Activated CD8-positive, alpha-beta memory T cell treated with anti-CD3 and anti-CD28 coated beads for 4 hours (primary cell): Measurements from ENCODE around the gene SORL1.
"Not testable (repeated sequence)": the region's sequence is repeated elsewhere in the genome, so short reads cannot be mapped to it uniquely, and the experiment has no call there.

ENCODE experiments used
- DNase-seq, 2 donors: peaks; one replicate each; pipeline ENCODE4 v3.0.0-alpha.2; 2020; ENCODE audit warnings: low read depth in 2 of 2

Gene SORL1

DNA sequence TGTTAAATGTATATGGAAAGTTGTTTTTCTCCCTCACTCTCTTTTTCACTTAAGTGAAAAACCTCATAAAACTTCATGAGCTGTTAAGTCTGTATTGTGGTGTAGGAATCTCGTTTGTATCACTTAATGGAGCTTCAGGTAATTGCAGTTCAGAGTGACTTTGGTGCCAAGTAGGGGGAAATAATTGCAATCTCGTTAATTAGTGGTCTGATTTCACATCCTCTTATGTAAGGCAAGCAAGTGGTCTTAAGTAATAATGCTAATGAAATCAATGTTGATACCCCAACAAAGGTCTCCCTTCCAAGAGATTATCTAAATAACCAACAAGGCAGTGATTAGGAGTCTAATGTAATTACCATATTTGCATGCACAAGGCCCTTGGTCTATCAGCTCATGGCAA lies 174.9 kb downstream of the SORL1 start:
- no peak for DNase-seq

DNA sequence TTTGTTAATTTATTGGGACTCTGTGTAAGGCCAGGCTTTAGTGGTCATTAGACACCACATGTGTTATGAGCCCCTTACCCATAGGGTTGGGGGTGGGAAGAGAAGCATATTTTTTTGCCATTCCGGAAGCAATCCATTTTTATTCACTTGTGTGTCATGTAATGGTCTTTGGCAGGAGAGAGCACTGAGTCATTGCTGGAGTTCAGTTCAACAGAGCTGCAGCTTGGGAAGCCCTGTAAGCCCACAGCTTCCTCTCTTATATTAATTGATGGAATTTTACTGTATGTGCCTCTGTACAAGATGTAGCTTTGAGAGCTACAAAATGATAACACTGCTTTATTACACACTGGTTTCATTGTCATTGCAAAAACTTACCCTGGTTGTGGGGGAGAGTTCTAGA lies 177.9 kb downstream of the SORL1 start:
- DNase-seq = no peak

DNA sequence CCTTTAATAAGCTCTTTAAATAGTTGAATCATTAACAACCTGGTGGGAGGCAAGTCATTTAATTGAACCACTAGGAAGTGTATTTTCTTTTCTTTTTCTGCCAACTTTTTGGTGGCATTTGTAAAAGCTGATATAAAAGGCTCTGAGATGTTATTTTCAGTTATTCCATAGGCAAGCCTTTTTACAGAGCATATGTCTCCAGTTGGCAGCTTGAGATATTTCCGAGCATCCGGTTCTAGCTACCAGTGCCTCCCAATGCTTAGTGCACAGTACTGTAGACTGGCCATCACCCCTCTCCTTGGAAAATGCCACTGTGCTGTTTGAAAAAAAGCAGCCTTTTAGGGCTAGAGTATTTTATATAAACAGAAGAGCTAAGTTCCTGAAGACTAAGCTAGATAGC lies 179.3 kb downstream of the SORL1 start:
- no peak for DNase-seq

DNA sequence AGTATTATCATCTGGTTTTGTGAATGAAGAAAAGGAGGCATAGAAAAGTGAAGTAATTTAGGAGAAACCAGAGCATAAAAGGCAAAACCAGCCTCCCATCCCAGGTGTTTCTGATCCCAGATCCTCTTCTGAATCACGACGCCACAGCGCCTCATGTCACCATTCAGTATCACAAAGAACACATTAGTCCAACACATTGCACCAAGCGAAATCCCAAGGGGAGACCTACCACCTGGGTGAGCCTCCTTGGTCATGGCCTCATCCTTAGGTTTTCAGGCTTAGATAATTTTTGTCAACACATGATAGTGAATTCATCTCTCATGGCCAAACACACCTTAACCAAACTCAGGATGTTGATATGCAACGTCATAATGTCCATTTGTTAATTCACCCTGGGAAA lies 182.2 kb downstream of the SORL1 start:
- DNase-seq = no peak

DNA sequence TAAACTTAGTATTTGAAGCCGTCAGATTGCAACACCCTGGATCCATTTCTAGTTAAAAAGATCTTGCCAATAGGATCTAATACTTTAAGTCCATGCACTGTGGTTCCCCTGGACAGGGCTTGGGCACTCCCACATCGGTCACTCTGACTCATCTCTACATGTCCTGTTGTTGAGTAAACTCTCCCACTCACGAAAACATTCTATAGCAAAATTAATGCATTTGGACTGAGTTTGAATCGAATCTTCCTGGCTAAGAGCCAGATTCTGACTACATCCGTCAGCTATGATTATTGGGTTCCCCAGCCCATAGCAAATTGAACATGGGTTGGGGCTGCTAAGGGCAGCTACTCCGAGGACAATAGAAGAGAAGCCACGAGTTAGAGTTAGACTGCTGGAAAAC lies 182.8 kb downstream of the SORL1 start:
- no peak for DNase-seq

DNA sequence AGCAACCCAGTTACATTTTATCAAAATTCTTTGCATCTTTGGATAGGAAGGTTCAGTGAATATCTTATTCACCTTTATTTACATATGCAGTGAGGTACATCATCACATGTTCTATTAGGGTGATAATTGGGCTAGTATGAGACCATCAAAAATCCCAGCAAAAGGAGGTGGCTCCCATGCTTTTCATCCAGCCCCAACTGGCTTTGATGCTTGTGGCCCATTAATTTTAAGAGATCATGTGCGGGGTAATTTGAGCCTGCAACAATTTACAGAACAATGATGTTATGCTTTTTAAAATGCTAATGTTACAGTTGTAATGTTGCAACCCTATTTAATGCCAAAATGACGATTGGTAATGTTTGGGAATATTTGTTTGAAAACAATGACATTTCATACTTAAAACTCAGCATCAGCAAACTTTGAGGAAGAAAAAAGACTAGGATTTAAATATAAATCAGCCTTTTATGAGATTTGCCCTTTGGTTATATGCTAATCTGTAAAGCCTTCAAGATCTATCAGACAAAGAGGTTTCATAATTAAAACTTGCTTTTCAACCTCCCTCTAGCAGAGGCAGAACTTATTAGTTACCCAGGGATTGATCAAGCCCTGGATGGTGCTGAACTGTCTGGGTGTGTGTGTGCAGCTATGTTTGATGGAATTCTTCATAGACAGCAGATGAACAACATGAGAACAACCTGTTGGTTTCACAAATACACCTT lies 184.1 kb downstream of the SORL1 start:
- no peak for DNase-seq

DNA sequence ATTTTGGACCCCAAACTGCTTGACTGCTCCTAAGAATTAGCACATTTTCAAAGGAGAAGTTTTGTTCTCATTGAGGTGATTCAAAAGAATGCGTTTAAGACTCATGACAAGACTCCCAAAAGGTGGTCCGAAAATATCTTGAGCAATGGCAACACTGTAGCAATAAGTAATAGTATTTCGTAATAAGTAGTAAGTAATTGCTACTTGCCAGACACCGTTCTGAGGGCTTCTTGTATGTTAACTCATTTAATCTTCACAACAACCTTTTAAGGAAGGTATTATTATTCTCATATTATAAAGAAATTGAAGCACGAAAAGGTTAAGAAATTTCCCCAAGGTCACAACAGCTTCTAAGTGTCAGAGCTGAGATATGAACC lies 184.7 kb downstream of the SORL1 start:
- DNase-seq = no peak

DNA sequence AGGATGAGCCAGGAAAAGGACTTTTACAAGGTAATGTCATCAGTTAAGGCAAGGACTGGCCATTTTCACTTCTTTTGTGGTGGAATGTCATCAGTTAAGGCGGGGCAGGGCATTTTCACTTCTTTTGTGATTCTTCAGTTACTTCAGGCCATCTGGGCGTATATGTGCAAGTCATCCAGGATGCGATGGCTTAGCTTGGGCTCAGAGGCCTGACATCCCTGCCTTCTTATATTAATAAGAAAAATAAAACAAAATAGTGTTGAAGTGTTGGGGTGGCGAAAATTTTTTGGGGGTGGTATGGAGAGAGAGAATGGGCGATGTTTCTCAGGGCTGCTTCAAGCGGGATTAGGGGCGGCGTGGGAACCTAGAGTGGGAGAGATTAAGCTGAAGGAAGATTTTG lies 185.5 kb downstream of the SORL1 start:
- not testable (repeated sequence) for DNase-seq

DNA sequence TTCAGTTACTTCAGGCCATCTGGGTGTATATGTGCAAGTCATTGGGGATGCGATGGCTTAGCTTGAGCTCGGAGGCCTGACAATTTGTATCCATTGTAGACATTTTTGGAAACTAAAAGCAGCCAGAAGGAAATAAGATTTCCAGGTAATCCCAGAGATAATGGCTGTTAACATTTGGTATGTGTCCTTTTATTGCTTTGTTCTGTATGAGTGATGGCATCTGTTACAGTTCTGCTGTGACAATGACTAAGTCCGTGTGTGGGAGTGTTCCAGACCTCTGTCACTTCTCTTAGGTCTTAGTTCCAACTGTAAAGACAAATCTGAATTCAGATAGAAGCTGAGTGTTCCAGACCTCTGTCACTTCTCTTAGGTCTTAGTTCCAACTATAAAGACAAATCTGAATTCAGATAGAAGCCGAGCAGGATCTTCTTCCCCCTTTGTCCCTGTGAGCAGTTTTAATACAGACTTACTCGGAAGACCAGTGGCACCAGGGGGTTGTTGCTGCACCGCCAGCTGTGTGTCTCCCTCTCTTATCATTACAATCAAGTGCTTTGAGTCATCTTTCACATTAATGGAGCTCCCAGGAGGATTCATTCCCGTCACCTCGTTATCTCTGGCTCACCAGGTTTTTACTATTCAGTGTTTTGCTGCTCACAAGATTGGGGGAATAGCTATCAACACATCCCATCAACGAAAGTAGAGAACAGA lies 191.5 kb downstream of the SORL1 start:
- no peak for DNase-seq

DNA sequence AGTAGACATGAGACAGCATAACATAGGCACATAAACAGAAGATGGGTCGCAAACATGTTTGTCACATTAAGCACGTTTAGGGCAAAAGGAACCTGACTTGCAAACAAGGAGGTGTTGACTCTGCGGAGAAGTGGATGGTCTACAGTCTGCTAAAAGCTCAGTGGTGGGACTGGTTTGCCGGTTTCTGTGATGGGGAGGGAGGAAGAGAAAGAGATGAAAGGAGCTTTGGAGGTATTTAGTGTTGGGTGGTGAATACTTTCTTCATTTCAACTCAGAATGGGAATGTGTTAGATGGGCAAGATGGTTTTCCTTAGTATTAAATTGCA lies 192.0 kb downstream of the SORL1 start:
- DNase-seq = no peak

DNA sequence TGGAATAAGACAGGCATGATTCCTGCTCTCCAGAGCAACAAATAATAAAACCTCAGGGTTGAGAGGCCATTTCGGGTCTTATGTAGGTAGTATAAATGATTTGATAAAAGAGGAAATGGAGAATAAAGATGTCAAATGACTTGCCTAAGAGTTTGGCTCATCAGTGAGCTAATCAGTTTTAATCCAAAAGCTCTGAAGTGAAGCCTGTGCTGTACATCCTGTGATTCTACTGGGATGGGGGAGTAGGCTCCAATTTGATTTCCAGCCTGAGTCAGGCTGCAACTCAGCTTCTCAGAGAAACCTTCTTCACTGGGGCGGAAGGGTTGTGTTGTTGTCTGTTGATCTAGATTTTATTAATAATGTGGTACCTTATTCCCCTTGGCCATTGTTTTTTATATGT lies 192.9 kb downstream of the SORL1 start:
- DNase-seq = no peak

DNA sequence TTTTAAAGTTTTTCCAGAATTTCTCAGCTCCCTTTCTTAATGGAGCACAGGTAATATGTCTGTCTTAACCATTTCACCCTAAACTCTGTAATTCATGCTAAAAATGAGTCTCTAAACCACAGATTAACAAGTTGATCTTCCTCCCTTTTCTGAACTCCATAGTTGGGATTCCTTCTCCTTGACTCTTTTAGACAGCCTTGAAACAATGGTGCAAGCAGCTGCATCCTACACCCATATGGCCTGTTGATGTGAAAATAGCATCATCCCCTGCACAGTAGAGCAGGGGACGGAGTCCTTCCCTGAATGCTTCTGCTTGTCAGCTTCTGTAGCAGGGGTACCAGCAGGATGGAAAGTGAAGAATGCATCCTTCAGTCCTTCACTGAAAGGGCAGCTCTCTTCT lies 193.5 kb downstream of the SORL1 start:
- DNase-seq = no peak

DNA sequence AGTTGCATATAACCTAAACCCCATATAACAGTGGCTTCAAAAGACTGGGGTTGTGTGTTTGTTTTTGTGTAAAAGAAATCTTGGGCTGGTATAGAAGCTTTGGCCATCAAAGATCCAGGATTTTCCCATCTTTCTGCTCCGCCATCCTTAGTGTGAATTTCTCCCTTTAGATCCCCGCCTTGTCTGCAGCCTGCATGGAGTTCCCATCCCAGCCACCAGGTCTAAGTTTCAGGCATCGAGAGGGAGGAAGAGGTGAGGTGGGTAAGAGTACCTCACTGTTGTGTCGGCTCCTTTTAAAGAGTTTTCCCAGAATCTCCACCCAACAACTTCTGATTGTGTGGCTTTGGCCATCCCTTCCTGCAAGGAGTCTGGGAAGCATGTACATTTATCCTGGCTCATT lies 196.2 kb downstream of the SORL1 start:
- DNase-seq = no peak

DNA sequence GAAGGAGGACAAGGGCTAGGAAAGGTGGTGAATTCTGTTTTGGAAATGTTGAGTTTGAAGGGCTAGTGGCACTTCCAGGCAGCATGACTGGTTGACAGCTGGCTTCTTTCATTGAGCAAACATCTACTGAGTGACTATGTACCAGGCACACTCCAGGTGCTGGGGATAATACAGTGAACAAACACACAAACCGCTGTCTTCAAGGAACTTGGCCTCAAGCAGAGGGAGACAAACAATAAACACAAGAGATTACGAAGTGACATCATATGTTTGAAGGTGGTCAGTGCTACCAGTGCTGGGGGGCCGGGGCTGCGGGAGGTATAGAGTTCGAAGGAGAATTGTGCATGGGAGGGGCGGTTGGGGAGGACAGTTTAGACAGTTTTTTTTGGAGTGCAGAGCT lies 197.7 kb downstream of the SORL1 start:
- DNase-seq = no peak

DNA sequence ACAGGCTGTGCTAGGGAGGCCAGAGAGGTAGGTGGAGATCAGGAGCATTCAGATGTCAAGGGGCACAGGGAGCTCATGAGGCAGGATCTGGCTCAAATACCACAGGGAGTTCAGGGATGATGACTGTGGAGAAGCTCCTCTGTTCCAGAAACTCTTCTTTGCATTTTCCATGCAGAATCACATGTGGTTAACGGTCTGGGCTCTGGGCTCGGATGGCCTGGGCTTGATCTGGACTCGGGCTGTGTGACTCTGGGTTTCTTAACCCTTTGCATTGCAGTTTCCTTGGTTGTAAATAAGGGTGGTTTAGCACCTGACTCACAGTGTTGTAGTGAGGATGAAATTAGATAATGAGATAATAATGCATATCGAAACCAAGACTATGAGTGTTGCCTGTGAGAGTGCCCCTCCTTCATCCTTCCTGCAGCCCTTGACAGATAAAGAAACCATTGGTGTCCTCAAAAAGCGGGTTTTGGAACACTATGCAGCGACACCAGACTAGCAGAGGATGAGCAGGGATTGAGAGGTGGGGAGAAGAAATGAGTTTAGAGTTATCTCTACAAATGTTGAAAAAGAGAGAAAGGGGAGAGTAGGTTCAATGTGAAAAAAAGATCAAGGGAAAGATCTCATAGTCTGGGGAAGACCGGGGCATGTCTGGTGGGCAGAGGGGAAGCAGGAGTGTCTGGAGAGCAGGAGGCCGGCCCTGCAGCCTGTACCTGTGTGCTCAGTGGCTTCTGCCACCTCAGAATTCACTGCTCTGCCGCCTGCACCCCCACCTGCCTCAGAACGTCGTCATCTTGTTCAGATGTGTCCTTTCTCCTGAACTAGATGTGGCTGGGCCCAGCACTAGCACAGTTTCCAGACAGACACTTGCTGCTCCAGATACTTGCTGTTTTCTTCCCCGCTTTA lies 198.5 kb downstream of the SORL1 start:
- DNase-seq = no peak

DNA sequence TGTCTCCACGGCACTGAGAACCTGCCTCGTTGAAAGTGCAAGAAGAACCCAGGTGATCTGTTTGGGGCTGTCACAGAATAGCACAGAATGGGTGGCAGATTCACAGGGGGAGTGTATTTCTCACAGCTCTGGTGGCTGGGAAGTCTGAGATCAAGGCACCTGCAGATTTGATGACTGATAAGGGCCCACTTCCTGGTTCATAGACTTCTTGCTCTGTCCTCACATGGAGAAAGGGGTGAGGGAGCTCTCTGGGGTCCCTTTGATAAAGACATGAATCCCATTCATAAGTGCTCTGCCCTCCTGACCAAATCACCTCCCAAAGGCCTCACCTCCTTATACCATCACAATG lies 199.1 kb downstream of the SORL1 start:
- DNase-seq = no peak

DNA sequence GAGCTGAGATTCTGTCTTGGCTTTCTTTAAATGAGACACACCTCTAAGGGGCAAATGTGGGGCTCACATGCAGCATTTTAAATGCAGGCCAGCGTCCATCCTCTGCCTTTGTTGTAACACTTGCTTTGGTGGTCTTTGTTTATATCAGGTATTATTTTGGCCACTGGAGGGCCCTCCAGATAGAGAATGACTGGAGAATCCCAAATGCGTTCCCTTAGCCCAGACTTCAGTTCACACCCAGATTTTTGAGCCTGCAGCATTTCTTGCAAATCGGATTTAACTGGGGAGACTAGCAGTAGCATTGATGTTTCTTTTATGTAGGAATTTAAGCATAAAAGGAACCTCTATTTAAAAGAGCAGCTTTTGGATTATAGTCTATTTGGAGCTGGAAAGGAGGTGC lies 200.9 kb downstream of the SORL1 start:
- DNase-seq = no peak

DNA sequence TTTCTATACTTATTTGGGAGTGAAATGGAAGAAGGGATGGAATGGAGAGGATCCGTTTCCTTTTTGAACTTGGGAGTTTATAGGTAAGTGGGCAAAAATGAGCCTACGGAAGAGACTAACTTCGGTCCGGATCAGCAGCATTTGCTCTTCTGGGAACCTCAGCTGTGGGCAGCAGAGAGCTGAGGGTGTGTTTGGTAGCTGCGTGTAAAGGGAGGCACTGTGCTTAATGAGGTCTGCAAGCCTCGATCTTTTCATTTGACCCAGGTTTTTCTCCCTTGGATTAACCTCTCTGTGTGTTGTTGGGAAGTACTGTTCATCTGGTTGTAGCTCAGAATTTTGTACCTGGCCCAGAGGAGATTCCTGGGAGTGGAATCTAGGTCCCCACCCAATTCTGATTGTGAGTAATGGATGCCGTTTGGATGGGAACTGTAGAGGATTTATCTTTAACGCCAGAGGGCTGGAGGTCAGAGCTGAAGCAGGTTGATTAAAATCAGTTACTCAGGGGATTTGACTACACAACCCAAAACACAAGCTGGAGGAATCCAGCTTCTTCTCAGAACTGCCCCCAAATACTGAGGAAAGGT lies 202.2 kb downstream of the SORL1 start:
- DNase-seq = no peak

DNA sequence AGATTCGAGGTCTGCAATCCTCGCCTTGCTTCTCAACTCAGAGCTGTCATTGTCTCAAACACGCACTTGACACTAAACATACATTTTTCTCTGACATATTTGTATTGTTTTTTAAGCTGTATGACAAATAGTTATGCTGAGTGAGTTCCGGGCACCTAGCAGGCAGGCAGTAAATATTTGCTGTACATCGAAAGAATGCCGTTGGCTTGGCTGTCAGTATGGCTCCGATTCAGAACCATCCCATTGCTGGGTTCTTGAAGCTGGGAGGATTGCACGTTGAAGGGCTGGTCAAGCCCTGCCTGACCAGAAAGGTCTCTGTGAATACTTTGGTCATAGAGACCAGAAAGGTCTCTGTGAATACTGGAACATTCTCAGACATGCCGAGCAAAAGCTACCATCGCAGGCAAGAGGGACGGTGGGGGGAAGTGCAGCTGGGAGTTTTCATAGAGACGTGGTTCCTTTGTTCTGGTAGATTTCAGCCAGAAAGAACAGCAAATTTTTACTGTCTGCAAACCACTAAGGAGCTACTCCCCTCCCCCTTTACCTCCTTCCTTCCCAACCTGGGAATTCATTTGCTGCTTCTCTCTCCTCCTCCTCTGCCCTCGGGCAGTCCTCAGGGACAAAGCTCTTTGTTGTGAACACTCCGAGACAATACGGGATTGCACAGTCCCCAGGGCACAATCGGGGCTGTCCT lies 202.9 kb downstream of the SORL1 start:
- DNase-seq = no peak

DNA sequence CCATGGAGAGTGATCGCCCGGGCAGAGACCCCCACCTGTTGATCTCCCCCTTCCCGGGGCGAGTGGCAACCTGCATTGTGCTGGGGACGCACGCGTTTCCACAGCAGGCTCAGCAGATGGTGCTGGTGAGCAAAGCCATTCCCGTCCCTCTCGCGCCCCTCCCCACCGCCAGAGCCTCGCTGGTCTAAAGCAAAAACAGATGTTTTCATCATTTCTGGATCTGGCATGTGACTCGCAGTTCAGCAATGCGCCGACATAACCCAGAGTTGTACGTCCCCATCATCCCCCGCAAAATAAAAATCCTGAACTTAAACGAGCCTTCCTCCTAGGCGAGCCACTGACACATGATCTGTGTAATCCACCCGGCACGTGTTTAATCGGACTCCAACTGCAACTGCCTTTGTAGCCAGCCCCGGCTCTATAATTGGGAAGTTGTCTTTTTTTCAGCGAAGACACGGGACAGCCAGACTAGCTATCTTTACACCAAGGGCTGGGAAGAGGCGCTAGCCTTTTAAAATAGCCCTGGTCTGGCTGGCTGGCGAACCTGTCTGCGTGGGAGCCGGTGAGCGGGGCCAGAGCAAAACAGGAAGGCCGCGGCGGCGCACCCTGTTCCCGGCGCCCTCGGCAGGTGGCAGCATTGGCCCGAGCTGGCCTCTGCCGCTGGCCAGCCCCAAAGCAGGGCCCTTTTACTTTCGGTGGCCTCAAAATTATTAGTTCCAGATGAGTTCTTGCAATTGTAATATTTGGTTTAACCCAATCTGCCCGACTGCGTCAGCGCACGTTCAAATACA lies 203.6 kb downstream of the SORL1 start:
- DNase-seq = peak; percentile 25 to 36
